H1 (cell line): Measurements from ENCODE around the gene DAPK2.

Experiments used
- CHD1 ChIP-seq: IDR thresholded peaks from 2 replicates; pipeline ENCODE4 v1.6.1; 2012; ENCODE audit warnings: low read depth, low read length, improper control_type of control experiment
- CTCF ChIP-seq, 3 experiments: IDR thresholded peaks; 1 replicate in 2 of 3; 2 replicates in 1 of 3; pipeline versions ENCODE4 v1.5.1 to v1.6.1; 2011; ENCODE audit warnings: low read length in 3 of 3, mild to moderate bottlenecking in 3 of 3, inconsistent platforms in 2 of 3, low read depth in 1 of 3, moderate library complexity in 1 of 3; ENCODE audit not compliant: insufficient read depth in 1 of 3; ENCODE audit errors: control extremely low read depth in 1 of 3
- EZH2 ChIP-seq: fragments of 200-600 bp; sonication (generic); IDR thresholded peaks from 2 replicates; pipeline ENCODE4 v1.7.1; 2012; ENCODE audit warnings: low read depth, mild to moderate bottlenecking, moderate library complexity, low read length, inconsistent platforms; ENCODE audit not compliant: severe bottlenecking
- POLR2AphosphoS5 ChIP-seq: IDR thresholded peaks from 2 replicates; pipeline ENCODE4 v1.6.1; 2011; ENCODE audit warnings: low read depth, low read length
- TBP ChIP-seq: IDR thresholded peaks from 2 replicates; pipeline ENCODE4 v1.6.1; 2011; ENCODE audit warnings: low read depth, low read length, improper control_type of control experiment

- no peak for TF ChIP-seq CTCF (IDR thresholded peaks at IDR 0.05; ENCODE audit: control extremely low read depth in 1 of 3, insufficient read depth in 1 of 3, low read depth in 1 of 3, low read length in 3 of 3)
- no peak for TF ChIP-seq POLR2AphosphoS5
- TF ChIP-seq EZH2 = no peak
- no peak for TF ChIP-seq CHD1
- TF ChIP-seq TBP = no peak
Measured at GRCh38 chr15:63968700-63969099, 77.6 kb downstream of the DAPK2 start.
